ENCODE measurements around the gene CDYL2.

DNA sequence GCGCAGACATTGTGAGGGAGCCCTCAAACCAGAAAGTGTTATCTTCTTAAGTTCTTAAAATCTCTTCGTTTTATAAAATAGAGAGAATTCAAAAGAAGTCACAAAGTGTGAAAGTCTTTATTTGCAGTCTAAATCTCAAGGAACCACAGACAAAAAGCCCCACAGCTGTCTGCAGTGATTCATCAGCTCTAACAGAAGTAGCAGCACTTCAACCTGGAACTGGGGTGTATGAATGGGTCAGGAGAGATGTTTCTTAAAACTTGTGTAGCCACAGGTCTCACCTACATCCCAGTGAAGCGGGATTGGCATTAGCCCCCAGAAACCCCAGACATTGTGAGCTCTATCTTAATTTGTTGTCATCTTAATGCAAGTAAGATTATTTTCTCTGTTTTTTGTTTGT, 61.1 kb downstream of the CDYL2 start:
- no peak for TF ChIP-seq POLR2AphosphoS5 (IDR thresholded peaks at IDR 0.05; ENCODE audit: low read depth, low read length)
- TF ChIP-seq CTCF (IDR thresholded peaks at IDR 0.05): no peak
- TF ChIP-seq RAD21 (IDR thresholded peaks at IDR 0.05; ENCODE audit: low read length): no peak
- no peak for TF ChIP-seq YY1 (IDR thresholded peaks at IDR 0.05; ENCODE audit: low read depth)
- no peak for TF ChIP-seq CHD2 (IDR thresholded peaks at IDR 0.05; ENCODE audit: low read length, partially characterized antibody)
- TF ChIP-seq SMC3 (IDR thresholded peaks at IDR 0.05; ENCODE audit: low read depth, low read length): no peak
- TF ChIP-seq SIN3A (IDR thresholded peaks at IDR 0.05; ENCODE audit: borderline replicate concordance, low read depth, low read length): no peak
- TF ChIP-seq NRF1 (IDR thresholded peaks at IDR 0.05; ENCODE audit: low read depth, low read length): no peak
- no peak for TF ChIP-seq EZH2phosphoT487 (IDR thresholded peaks at IDR 0.05; ENCODE audit: borderline replicate concordance, low read depth)
- no peak for TF ChIP-seq TAF1 (IDR thresholded peaks at IDR 0.05; ENCODE audit: borderline replicate concordance, low read depth, low read length)
- TF ChIP-seq TEAD4 (IDR thresholded peaks at IDR 0.05; ENCODE audit: borderline replicate concordance, insufficient read depth): no peak
- TF ChIP-seq, protein P1, sequence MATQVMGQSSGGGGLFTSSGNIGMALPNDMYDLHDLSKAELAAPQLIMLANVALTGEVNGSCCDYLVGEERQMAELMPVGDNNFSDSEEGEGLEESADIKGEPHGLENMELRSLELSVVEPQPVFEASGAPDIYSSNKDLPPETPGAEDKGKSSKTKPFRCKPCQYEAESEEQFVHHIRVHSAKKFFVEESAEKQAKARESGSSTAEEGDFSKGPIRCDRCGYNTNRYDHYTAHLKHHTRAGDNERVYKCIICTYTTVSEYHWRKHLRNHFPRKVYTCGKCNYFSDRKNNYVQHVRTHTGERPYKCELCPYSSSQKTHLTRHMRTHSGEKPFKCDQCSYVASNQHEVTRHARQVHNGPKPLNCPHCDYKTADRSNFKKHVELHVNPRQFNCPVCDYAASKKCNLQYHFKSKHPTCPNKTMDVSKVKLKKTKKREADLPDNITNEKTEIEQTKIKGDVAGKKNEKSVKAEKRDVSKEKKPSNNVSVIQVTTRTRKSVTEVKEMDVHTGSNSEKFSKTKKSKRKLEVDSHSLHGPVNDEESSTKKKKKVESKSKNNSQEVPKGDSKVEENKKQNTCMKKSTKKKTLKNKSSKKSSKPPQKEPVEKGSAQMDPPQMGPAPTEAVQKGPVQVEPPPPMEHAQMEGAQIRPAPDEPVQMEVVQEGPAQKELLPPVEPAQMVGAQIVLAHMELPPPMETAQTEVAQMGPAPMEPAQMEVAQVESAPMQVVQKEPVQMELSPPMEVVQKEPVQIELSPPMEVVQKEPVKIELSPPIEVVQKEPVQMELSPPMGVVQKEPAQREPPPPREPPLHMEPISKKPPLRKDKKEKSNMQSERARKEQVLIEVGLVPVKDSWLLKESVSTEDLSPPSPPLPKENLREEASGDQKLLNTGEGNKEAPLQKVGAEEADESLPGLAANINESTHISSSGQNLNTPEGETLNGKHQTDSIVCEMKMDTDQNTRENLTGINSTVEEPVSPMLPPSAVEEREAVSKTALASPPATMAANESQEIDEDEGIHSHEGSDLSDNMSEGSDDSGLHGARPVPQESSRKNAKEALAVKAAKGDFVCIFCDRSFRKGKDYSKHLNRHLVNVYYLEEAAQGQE (IDR thresholded peaks at IDR 0.05; ENCODE audit: low read depth, low read length): no peak
- no peak for TF ChIP-seq EP300 (IDR thresholded peaks at IDR 0.05; ENCODE audit: borderline replicate concordance in 1 of 2, low read depth in 1 of 2, low read length in 1 of 2)
